A673 (cell line): Measurements from ENCODE around the gene STIMATE. TPM values are rescaled to one million over a fixed set of nuclear protein-coding genes. Genes with fewer than 3 reads are reported as not detected.

ENCODE experiments used
- BruUV-seq: library from RNA; stranded (reverse); fragments of 400-500 nt; replicated peaks from 2 replicates; lab custom pipeline; 2021; lab: Mats Ljungman, UMichigan
- CTCF ChIA-PET: fragments of 300-600 bp; sonication (Branson Sonifier 250); formaldehyde crosslinking; loops from one replicate; lab custom pipeline; 2022; ENCODE audit warnings: antibody characterized with exemption; lab: Charles Lee
- POLR2A ChIA-PET: fragments of 300-600 bp; sonication (Branson Sonifier 250); formaldehyde crosslinking; loops from one replicate; lab custom pipeline; 2022; ENCODE audit warnings: antibody characterized with exemption; ENCODE audit not compliant: low non-redundant PET; lab: Charles Lee
- DNase-seq: peaks from one replicate; pipeline ENCODE4 v3.0.0-alpha.2; 2015; ENCODE audit warnings: low spot score
- H3K27ac ChIP-seq: fragments of 200-600 bp; sonication (generic); 2 replicates; pipeline ENCODE4 v1.5.1; 2016; ENCODE audit warnings: mixed run types, low read depth, mild to moderate bottlenecking, mixed read lengths, antibody characterized with exemption, low read length; ENCODE audit not compliant: poor library complexity, severe bottlenecking
- H3K27me3 ChIP-seq: fragments of 200-600 bp; sonication (generic); replicated peaks from 2 replicates; pipeline ENCODE4 v1.6.1; 2017; ENCODE audit warnings: mixed run types, low read depth, mild to moderate bottlenecking, mixed read lengths, antibody characterized with exemption, low read length; ENCODE audit not compliant: insufficient read depth, poor library complexity
- H3K36me3 ChIP-seq: fragments of 200-600 bp; sonication (generic); 2 replicates; pipeline ENCODE4 v1.6.1; 2016; ENCODE audit warnings: mixed run types, mild to moderate bottlenecking, mixed read lengths, antibody characterized with exemption, low read length; ENCODE audit not compliant: insufficient read depth, poor library complexity, severe bottlenecking
- H3K4me1 ChIP-seq: fragments of 200-600 bp; sonication (generic); 2 replicates; pipeline ENCODE4 v1.6.1; 2017; ENCODE audit warnings: mixed run types, mild to moderate bottlenecking, mixed read lengths, antibody characterized with exemption, low read length; ENCODE audit not compliant: insufficient read depth, poor library complexity, severe bottlenecking
- H3K4me3 ChIP-seq: fragments of 200-600 bp; sonication (generic); 2 replicates; pipeline ENCODE4 v1.5.1; 2016; ENCODE audit warnings: low read depth, mixed run types, mild to moderate bottlenecking, mixed read lengths, low read length; ENCODE audit not compliant: poor library complexity, severe bottlenecking
- H3K9me3 ChIP-seq: fragments of 200-600 bp; sonication (generic); 2 replicates; pipeline ENCODE4 v1.6.1; 2016; ENCODE audit warnings: mixed run types, low read depth, mild to moderate bottlenecking, mixed read lengths, antibody characterized with exemption, low read length; ENCODE audit not compliant: poor library complexity, severe bottlenecking
- CTCF ChIP-seq: fragments of 300-800, 200-600 bp; sonication (generic); conservative IDR thresholded peaks from 2 replicates; pipeline ENCODE4 v1.5.1; 2017; ENCODE audit warnings: low read depth, mild to moderate bottlenecking, antibody characterized with exemption, low read length, moderate library complexity, mixed read lengths
- EZH2 ChIP-seq: fragments of 200-600 bp; sonication (generic); IDR thresholded peaks from 2 replicates; pipeline ENCODE4 v1.6.1; 2017; ENCODE audit warnings: borderline replicate concordance, low read depth, mild to moderate bottlenecking, mixed read lengths, antibody characterized with exemption, low read length; ENCODE audit not compliant: poor library complexity, severe bottlenecking
- intact Hi-C: fragments of 100-400 bp; cut with micrococcal nuclease; formaldehyde crosslinking; loops from one replicate; pipeline ENCODE4 v1.10.0; 2022; ENCODE audit not compliant: unreplicated experiment
- microRNA-seq: library from miRNA; unstranded; fragments of <30 nt; microRNA quantifications from one replicate; pipeline ENCODE4 v1.2.0, GENCODE V29; 2021
- total RNA-seq: library from RNA; stranded (reverse); gene quantifications from 2 replicates; pipeline ENCODE4 v1.2.3, GENCODE V29; 2021

The STIMATE gene
- total RNA-seq, 1 experiment from 2014 or later: 11.3 TPM

GRCh38 chr3:52787672-52788625 is 109.4 kb downstream of the STIMATE start:
- no peaks in the 10 kb centered on the region for H3K9me3 ChIP-seq
- POLR2A ChIA-PET: no interaction called here
- DNase-seq: no peak

GRCh38 chr3:52787246-52787645 is 110.1 kb downstream of the STIMATE start:
- Histone ChIP-seq H3K36me3 (no peaks in the 10 kb centered on the region), H3K4me3 (no peak overlapping the region), H3K9me3 (no peaks in the 10 kb centered on the region), H3K27me3 (no peaks in the 10 kb centered on the region), H3K4me1 (no peaks in the 10 kb centered on the region), H3K27ac (no peak overlapping the region)
- intact Hi-C loops: no loop called here
- no peak for DNase-seq
- CTCF ChIA-PET: no interaction called here
- POLR2A ChIA-PET: no interaction called here
- no TSS peak for BruUV-seq
- TF ChIP-seq EZH2 (no peak), CTCF (no peak)

More at GRCh38 chr3:52787672-52788625, 109.4 kb downstream of the STIMATE start:
- H3K27me3 ChIP-seq: no peaks in the 10 kb centered on the region
- H3K27ac ChIP-seq: no peak overlapping the region
- no peak overlapping the region for H3K4me3 ChIP-seq
- intact Hi-C loops: no loop called here
- BruUV-seq: no TSS peak
- no peaks in the 10 kb centered on the region for H3K36me3 ChIP-seq
- TF ChIP-seq CTCF (no peak), EZH2 (no peak)
- CTCF ChIA-PET: no interaction called here
- no peaks in the 10 kb centered on the region for H3K4me1 ChIP-seq

Small RNA genes lying within 50 kb of the gene (microRNA-seq; reads per million reads assigned to microRNA genes)
- not detected for gene MIR8064

Other genes with a start within 250 kb of the STIMATE start
- gene PBRM1, start 211.6 kb downstream of the STIMATE start, total RNA-seq: 57.1 and 65.0 TPM in 2 replicates
- gene GNL3, start 211.5 kb downstream of the STIMATE start, total RNA-seq: 94.0 and 110 TPM in 2 replicates
- gene GLT8D1, start 191.8 kb downstream of the STIMATE start, total RNA-seq: 26.5 and 34.7 TPM in 2 replicates
- gene SPCS1, start 191.4 kb downstream of the STIMATE start, total RNA-seq: 67.8 and 81.1 TPM in 2 replicates
- 22.0 and 24.9 TPM in 2 replicates for gene NEK4, start 126.6 kb downstream of the STIMATE start, total RNA-seq
- not detected in 2 replicates for gene ITIH1, start 119.9 kb downstream of the STIMATE start, total RNA-seq
- gene ITIH3, start 102.8 kb downstream of the STIMATE start, total RNA-seq: not detected in 2 replicates
- gene ITIH4, start 66.9 kb downstream of the STIMATE start, total RNA-seq: 1.7 and 3.4 TPM in 2 replicates
- gene MUSTN1, start 62.5 kb downstream of the STIMATE start, total RNA-seq: 1.5 TPM in 1 of 2 replicates, not detected in the other
- gene SFMBT1, start 148.5 kb upstream of the STIMATE start, total RNA-seq: 1.4 and 2.1 TPM in 2 replicates
- gene RFT1, start 232.9 kb upstream of the STIMATE start, total RNA-seq: 15.8 and 16.7 TPM in 2 replicates